OCI-LY3 (cell line): ENCODE results near the gene ADARB1.
"Not testable (repeated sequence)": the region's sequence is repeated elsewhere in the genome, so short reads cannot be mapped to it uniquely, and the experiment has no call there.

Experiments
- H2AFZ ChIP-seq: fragments of 200-600, 300-600 bp; shearing (Covaris generic); 2 replicates; pipeline ENCODE4 v1.6.0; 2014; ENCODE audit warnings: antibody characterized with exemption, low read depth, low read length
- H3K27ac ChIP-seq: fragments of 200-600, 300-600 bp; sonication (generic); 2 replicates; pipeline ENCODE4 v1.5.1; 2014; ENCODE audit warnings: mild to moderate bottlenecking, low read length, moderate library complexity, mixed read lengths
- H3K27me3 ChIP-seq: fragments of 200-600, 300-600 bp; sonication (generic); 2 replicates; pipeline ENCODE4 v1.6.1; 2014; ENCODE audit warnings: low read depth, low read length, mixed read lengths
- H3K36me3 ChIP-seq: fragments of 200-600, 300-600 bp; sonication (generic); replicated peaks from 2 replicates; pipeline ENCODE3; 2014; ENCODE audit warnings: low read depth, low read length, mixed read lengths
- H3K4me1 ChIP-seq: fragments of 300-600, 200-600 bp; sonication (generic); 2 replicates; pipeline ENCODE4 v1.6.1; 2014; ENCODE audit warnings: low read length, mixed read lengths
- H3K4me2 ChIP-seq: fragments of 200-600, 300-600 bp; sonication (generic); 2 replicates; pipeline ENCODE4 v1.6.1; 2014; ENCODE audit warnings: low read length, mixed read lengths
- H3K4me3 ChIP-seq: fragments of 300-600, 200-600 bp; sonication (generic); 2 replicates; pipeline ENCODE4 v1.5.1; 2014; ENCODE audit warnings: antibody characterized with exemption, mild to moderate bottlenecking, low read length, moderate library complexity
- H3K79me2 ChIP-seq: fragments of 300-600, 200-600 bp; shearing (Covaris generic); 2 replicates; pipeline ENCODE4 v1.6.1; 2014; ENCODE audit warnings: mild to moderate bottlenecking, low read length, mixed read lengths
- H3K9ac ChIP-seq: fragments of 300-600, 200-600 bp; shearing (Covaris generic); 2 replicates; pipeline ENCODE4 v1.6.0; 2014; ENCODE audit warnings: mild to moderate bottlenecking, low read length, moderate library complexity
- H3K9me3 ChIP-seq: fragments of 200-600, 300-600 bp; shearing (Covaris generic); 2 replicates; pipeline ENCODE4 v1.6.1; 2014; ENCODE audit warnings: low read length, mixed read lengths; ENCODE audit not compliant: insufficient read depth
- H4K20me1 ChIP-seq: fragments of 200-600, 300-600 bp; sonication (generic); 2 replicates; pipeline ENCODE4 v1.6.1; 2016; ENCODE audit warnings: low read length, mixed read lengths; ENCODE audit not compliant: insufficient read depth
- CTCF ChIP-seq: fragments of 200-600, 300-600 bp; sonication (generic); IDR thresholded peaks from 2 replicates; pipeline ENCODE4 v1.5.1; 2014; ENCODE audit warnings: antibody characterized with exemption, low read length, low read depth
- EZH2phosphoT487 ChIP-seq: fragments of 200-600 bp; shearing (Covaris generic); IDR thresholded peaks from 2 replicates; pipeline ENCODE4 v1.6.1; 2018; ENCODE audit warnings: antibody characterized with exemption, mixed run types, low read depth

The ADARB1 gene

DNA sequence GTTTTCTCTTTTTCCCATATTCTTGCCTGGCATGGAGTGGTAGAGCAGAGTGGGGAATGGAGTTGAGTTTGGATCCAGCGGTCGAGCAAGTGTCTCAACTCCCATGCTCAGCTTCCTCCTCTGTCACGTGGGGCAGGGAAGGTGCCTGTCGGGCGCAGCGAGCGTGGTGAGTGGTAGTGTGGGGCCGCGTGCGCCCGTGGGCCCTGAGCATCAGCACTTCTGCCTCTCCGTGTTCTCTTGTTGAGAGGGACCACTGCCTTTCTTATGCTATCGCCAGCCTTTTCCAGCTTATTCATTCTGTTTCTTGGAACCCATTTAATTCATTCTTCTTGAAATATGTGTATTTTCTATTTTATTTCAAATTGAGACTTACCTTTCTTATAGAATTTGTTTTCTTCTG is 65.1 kb downstream of the ADARB1 start:
- Histone ChIP-seq H2AFZ (no peak overlapping the region), H4K20me1 (no peaks in the 10 kb centered on the region), H3K27ac (no peak overlapping the region), H3K36me3 (no peaks in the 10 kb centered on the region), H3K4me1 (no peaks in the 10 kb centered on the region), H3K4me2 (no peak overlapping the region), H3K27me3 (0 out of 2 replicates have a peak, but pooled peaks cover 3% of the 10 kb centered on the region), H3K4me3 (no peak overlapping the region), H3K9me3 (no peaks in the 10 kb centered on the region), H3K79me2 (no peaks in the 10 kb centered on the region), H3K9ac (no peak overlapping the region)
- TF ChIP-seq EZH2phosphoT487, result no peak
- no peak for TF ChIP-seq CTCF

GRCh38 chr21:45140346-45140940 is 66.1 kb downstream of the ADARB1 start:
- Histone ChIP-seq H3K79me2 (no peaks in the 10 kb centered on the region), H3K4me1 (no peaks in the 10 kb centered on the region), H3K9me3 (no peaks in the 10 kb centered on the region), H3K4me2 (no peak overlapping the region), H3K36me3 (no peaks in the 10 kb centered on the region), H3K4me3 (no peak overlapping the region), H3K27ac (no peak overlapping the region), H3K9ac (no peak overlapping the region), H2AFZ (no peak overlapping the region), H4K20me1 (no peaks in the 10 kb centered on the region), H3K27me3 (0 out of 2 replicates have a peak, but pooled peaks cover 3% of the 10 kb centered on the region)
- TF ChIP-seq CTCF, result peak; percentile 74
- TF ChIP-seq EZH2phosphoT487, result no peak

DNA sequence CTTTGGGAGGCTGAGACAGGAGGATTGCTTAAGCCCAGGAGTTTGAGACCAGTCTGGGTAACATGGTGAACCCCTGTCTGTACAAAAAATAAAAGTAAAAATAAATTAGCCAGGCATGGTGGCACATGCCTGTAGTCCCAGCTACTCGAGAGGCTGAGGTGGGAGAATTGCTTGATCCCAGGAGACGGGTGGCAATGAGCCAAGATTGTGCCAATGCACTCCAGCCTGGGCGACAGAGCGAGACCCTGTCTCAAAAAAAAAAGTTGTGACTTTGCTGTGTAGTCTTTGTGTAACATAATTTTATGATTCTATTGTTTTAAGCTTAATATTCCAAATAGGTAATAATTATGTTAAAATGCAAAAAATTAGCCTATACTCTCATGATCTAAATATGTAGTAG is 66.6 kb downstream of the ADARB1 start:
- H3K4me3 ChIP-seq, H3K9ac ChIP-seq, H3K27me3 ChIP-seq, H3K79me2 ChIP-seq, H2AFZ ChIP-seq, H3K4me2 ChIP-seq, H3K9me3 ChIP-seq, H3K4me1 ChIP-seq, H3K36me3 ChIP-seq, H3K27ac ChIP-seq, H4K20me1 ChIP-seq: not testable (repeated sequence)

- H3K9me3 ChIP-seq, result no peaks in the 10 kb centered on the region
- H3K27me3 ChIP-seq, result 0 out of 2 replicates have a peak, but pooled peaks cover 3% of the 10 kb centered on the region
- H3K79me2 ChIP-seq, result no peaks in the 10 kb centered on the region
- no peaks in the 10 kb centered on the region for H4K20me1 ChIP-seq
- no peaks in the 10 kb centered on the region for H3K36me3 ChIP-seq
- H2AFZ ChIP-seq, result no peak overlapping the region
- no peak overlapping the region for H3K4me3 ChIP-seq
- no peak overlapping the region for H3K4me2 ChIP-seq
- H3K9ac ChIP-seq, result no peak overlapping the region
- H3K4me1 ChIP-seq, result no peaks in the 10 kb centered on the region
- no peak overlapping the region for H3K27ac ChIP-seq
- TF ChIP-seq EZH2phosphoT487 (no peak), CTCF (no peak)
Observed at GRCh38 chr21:45141507-45141906, 67.1 kb downstream of the ADARB1 start.
